ENCODE measurements around the gene CHST3.
"Not testable (repeated sequence)": the region's sequence is repeated elsewhere in the genome, so short reads cannot be mapped to it uniquely, and the experiment has no call there.

Gene CHST3

DNA sequence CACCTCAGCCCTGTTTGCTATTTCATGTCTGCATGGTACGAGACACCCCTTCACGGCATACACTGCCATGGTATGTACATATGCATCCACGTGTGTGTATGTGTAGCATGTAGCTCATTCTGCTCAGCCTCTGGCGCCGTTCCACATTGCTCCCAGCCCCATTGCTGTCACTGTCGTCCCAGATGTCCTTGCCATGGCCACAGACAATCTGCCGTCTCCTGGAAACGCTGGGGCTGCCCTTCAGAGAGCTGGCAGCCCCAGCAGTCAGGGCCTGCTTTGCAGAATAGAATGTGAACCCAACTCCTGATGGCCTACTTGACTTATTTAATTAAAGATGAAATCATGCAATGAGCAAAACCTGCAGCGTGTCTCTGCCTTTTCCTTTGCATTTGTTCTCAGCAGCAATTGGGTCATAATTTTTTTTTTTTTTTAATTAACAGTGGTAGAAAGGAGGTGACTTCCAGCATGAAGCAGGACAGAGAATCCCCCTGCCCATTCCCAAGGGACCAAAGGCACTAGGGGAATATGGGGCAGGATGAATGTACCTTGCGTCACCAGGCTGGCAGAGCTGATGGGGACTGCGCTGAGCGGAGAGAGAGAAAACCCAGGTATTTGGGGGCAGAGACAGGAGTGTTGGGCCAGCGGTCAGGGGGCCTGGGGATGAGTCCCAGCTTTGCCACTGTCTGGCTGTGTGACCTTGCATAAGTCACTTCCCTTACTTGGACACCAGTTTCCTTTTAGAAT is 49.2 kb downstream of the CHST3 start:
- no peak for DNase-seq

DNA sequence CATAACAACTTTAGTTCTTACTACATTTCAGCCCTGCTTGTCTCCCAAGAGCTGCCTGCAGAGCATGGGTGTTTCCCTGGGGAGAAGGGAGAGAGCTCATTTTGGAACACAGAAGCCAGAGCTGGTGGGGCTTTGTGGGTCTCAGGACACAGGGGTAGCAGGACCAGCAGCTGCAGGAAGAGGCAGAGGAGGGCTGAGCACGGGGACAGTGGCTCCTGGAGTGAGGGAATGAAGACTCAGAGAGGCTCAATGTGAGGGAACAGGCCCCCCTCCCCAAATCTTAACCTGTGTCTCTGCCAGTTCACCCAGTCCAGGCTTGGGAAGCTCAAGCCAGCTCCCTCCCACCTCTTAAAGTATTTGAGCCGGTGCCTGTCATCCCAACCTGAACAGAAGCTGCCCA is 50.0 kb downstream of the CHST3 start:
- DNase-seq = no peak

DNA sequence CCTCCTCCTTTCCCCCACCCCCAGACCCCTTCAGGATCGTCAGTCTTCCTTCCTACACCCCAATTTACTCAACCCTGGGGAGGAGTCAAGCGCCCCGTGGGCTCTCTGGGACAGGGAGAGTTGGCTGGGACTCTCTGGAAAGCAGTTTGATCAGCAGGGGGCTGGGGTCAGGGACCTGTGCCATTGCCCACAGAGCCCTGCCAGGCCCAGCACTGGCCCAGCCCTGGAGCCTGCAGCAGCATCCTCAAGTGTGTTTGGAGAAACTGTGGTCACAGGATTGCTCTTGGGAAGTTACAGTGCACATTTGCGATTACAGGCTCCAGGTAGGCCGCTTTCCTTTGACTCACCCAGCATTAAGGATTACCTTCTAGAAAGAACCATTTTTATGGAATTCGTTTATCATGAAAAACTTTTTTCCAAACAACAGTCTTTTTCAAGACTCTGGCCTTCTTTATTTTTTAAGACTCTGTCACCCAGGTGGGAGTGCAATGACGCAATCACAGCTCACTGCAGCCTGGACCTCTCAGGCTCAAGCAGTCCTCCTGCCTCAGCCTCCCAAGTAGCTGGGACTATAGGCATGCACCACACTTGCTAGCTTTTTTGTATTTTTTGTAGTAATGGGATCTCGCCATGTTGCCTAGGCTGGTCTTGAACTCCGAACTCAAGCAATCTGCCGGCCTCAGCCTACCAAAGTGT is 50.7 kb downstream of the CHST3 start:
- DNase-seq = no peak

DNA sequence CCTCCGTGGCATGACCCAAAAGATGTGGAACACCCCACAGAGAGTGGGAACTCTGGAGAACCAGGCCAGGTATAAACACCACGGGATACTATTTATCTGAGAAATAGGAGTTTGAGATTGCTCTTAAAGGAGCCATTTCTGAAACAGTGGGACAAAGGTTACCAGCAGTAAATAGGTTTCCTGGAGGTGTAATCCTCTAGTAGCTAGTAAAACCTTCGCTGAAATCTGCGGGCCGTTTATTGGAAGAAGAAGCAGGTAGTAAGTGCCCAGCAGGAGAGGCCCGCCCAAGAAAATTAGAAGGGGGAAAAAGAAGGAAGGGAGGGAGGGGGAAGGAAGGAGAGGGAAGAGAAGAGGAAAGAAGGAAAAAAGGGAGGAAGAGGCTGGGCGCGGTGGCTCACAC is 51.6 kb downstream of the CHST3 start:
- DNase-seq = no peak

DNA sequence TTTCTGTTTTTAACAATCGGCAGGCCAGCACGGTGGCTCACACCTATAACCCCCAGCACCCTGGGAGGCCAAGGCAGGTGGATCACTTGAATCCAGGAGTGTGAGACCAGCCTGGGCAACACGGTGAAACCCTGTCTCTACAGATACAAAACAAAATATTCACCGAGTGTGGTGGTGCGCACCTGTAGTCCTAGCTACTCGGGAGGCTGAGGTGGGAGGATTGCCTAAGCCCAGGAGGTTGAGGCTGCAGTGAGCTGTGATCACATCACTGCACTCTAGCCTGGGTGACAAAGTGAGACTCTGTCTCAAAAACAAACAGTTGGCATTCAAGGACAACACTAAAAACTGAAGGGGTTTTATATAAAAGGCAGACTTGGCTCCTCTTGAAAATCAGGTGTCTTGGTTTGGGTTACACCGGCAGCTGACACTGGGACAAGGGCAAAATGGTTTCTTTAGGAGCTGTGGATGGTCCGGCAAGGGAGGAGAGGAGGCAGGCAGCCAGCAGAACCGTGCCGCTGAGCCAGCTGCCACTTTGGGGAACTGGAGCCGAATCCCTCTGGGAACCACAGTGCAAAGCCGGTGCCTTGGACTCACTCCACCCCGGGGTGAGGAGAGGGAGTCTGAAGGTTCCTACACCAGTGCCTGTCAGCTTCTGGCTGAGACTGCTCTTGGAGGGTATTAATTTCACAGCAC is 52.6 kb downstream of the CHST3 start:
- no peak for DNase-seq

DNA sequence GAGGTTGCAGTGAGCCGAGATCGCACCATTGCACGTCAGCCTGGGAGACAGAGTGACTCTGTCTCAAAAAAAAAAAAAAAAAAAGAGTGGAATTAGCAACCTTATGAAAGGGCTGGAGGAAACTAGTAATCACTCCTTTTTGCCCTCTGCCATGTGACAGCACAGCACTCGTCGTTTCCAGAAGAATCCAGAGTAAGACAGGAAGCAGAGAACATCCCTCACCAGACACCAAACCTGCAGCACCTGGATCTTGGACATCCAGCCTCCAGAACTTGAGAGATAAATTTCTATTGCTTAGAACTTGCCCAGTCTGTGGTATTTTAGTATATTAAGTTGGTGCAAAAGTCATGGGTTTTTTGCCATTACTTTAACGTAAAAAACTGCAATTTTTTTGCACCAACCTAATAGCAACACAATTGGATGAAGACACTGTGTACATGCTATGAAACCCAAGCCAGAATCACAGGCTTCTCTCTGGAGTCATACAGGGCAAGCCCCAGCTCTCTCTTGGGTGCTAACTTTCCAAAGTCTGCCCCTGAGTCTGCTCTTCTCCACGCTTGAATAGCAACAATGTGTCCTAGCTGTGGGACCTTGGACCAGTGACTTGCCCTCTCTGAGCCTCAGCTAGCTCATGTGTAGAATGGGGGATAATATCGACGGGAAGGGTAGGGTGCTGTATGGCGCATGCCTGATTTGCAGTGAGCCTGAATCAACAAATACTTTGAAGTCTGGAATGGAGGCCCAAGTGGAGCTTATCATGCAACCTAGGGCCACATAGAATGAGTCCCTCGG is 55.1 kb downstream of the CHST3 start:
- DNase-seq = no peak

DNA sequence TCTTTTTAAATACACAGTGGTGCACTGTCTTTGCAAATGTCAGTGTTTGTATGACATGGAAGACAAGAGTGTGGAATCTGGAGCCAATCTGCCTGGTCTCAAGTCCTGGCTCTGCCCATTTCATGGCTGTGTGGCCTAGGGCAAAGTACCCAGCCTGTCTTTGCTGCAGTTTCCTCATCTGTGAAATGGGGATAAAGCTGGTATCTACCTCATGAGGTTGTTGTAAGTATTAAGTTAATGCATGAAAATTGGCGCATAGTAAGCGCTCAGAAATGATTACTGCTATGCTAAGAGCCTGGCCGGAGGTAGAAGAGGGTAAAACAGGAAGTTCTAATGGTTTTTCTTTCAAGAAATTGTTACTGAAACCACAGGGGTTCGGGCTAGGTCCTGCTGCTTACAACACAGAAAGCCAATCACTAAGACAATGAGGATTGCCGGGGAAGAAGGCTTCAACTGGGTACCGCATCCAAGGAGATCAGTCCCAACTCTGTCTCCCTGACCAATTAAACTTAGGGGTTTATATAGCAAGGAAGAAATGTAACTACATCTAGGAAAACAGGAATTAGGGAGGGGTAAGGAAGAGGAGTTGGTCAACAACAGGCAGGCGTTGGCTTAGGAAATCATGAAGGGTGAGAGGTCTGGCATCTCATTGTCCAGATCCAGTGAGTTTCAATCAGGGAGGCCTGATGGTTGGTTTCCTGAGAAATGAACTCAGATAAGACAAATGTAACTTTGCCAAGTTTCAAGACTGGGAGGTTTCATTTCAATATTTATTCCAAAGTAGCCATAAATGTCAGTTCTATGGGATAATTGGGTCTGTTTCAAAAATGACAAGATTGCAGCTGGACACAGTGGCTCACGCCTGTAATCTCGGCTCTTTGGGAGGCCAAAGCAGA is 57.0 kb downstream of the CHST3 start:
- DNase-seq = no peak

DNA sequence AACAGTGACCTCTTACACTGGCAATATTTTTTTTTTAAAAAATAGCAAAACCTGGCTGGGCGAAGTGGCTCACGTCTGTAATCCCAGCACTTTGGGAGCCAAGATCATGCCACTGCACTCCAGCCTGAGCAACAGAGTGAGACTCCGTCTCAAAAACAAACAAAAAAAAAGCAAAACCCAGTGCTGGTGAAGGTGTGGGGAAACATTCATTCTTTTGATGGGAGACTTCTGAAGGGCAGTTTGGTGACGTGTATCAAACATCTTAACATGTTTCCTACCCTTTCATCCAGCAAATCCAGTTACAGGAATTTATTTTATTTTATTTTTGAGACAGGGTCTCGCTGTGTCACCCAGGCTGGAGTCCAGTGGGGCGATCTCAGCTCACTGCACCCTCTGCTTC is 58.0 kb downstream of the CHST3 start:
- no peak for DNase-seq

DNA sequence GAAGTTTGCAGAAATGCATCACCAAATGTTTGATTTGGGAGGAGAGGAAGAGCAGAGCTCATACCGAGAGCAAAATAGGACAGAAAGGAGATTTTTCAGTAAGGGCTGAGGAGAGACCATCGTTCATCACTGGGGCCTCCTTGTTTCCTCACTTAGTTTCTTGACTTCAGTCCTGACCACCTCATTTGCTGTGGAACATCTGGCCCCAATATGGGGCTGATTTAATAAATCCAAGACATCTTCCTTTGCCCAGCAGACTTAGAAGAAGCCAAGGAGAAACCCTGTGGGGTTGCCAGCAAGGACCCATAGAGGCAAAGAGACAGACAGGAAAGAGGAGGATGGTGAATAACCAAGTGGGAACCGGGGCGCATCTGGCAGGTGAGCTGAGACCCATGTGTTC is 60.4 kb downstream of the CHST3 start:
- DNase-seq = no peak

DNA sequence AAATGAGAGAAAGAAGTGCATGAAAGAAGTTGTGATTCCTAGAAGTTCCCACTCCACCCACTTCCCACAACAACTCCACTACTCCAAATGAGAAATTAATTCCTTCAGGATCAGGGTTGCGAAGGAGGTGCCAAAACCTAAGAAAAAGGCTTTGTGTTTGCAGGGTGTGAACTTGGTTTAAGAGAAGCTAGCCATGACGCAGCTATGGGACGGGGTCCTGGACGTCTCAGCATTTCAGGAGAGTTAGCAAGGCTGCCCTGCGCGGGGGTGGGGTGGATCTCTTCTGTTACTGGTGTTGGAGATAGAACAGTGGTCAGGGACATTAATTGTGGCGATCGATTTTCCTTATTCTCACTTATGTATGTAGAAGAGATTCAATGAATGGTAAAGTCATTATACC is 61.2 kb downstream of the CHST3 start:
- DNase-seq = no peak

DNA sequence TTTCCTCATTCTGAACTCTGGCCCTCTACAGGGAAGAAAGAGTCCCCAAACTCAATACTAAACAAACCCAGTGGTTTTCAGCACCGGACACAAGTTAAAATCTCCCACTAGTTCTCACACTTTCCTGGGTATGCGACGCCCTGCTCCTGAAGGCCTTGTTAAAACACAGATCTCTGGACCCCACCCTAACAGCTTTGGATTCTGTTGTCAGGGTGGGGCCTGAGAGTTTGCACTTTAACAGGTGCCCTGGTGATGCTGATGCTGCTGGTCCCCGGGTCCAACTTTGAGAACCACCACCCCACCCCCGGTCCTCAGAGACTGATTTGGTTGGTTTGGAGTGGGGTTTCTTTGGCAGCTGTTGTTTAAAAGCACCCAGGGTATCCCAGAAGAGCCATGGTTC is 61.6 kb downstream of the CHST3 start:
- DNase-seq = no peak

DNA sequence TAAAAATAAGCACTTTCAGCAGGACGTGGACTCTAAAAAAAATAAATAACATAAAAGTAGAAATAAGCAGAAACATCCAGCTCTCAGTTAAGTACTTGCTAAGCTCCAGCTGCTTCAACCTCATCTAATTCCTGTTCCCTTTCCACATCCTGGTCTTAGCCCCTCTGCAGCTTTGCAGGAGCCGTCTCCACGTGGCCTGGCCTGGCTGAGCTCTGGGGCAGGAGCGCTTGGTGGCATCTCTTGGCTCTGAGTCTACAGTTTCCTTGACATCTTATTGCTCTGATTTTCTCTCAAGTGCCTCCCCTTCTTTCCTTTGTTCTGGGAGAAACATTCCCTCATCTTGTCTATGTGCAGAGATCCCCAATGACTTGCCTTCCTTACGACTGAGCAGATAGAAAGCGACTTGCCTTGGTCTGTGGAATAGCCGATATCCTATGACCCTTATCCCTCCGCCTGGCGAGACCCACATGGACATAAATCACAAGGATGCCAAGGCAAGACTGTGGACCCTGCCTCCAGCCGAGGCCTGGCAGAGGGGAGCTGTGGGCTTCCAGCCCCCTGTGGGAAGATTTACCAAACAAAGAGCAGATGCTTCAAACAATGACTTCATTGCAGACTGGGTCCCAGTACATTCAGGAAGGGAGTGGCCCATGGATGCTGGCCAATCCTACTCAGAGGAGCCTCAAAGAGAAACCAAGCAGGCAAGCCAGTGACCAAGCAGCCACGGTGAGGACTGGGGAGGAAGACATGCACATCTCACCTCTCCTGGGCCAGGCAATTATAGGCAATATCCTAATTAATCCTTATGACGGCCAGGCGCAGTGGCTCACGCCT is 62.3 kb downstream of the CHST3 start:
- DNase-seq = no peak

DNA sequence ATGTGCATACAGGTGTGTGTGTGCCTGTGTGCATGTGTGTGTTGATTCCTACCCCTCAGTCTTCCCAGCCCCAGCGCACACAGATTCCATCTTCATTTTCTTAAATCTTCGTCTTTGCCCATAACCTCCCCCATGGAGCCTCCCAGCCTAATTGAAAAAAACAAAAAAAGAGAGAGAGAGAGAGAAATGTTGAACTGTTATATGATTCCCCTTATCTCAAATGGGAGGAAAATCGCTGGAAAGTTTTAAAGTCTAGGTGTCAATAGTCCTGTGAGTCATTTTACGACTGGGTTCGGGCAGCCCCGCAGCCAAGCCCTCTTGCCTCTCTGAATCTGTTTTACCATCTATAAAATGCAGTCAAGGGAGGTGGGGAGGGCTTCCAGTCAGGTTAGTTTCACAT is 63.3 kb downstream of the CHST3 start:
- no peak for DNase-seq

DNA sequence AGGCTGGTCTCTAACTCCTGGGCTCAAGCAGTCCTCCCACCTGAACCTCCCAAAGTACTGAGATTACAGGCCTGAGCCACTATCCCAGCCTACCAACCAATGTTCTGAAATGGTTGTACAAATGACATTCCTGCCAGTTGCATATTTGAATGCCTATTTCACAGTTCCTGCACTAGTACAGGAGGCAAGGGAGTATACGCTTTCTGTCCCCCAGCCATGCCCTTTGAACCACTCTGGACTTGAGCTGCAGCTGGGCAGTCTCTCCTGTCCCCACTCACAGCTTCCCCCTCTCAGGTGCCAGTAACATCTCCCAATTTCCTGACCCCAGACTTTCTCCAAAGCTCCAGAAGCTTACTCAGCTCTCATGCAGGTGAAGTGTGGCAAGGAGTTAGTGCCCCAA is 65.2 kb downstream of the CHST3 start:
- DNase-seq = no peak

DNA sequence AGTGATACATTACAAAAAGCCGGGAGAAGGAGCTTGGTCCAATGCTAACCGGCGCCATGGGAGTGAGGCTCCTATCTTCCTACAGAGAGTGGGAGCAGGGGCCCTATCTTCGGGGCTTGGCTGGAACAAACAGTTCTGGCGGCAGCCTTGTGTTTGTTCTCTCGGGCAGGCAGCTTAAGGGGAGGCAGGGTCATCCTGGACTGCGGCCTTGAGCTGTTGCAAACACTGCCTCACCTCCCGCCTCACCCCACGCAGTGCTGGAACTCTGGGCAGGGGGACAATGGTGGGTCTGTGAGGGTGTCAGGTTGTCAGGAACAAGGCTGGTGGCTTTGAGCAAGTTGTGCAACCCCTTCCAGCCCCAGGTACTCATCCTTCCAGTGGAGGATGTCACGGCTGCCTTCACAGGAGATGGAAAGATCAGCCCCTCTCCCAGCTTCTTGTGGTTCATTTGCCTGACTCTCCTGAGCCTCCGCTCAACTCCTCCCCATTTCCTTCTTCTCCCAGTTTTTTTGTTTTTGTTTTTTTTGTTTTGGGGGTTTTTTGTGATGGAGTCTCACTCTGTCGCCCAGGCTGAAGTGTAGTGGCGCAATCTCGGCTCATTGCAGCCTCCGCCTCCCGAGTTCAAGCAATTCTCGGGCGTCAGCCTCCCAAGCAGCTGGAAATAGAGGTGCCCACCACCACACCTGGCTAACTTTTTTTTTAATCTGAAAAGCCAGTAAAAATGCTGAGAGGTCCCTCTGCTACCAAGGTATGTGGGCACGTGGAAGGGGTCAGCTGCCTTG is 66.8 kb downstream of the CHST3 start:
- no peak for DNase-seq

DNA sequence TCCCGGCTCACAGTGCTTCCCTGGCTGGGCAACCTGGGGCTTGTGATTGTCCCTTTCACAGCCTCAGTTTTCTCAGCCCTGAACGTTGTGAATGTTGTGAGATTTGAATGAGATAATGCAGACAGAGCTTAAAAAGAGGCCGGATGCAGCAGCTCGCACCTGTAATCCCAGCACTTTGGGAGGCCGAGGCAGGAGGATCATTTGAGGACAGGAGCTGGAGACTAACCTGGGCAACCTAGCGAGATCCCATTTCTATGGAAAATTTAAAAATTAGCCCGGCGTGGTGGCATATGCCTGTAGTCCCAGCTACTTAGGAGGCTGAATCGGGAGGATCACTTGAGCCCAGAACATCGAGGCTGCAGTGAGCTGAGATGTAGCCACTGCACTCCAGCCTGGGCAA is 67.5 kb downstream of the CHST3 start:
- no peak for DNase-seq

DNA sequence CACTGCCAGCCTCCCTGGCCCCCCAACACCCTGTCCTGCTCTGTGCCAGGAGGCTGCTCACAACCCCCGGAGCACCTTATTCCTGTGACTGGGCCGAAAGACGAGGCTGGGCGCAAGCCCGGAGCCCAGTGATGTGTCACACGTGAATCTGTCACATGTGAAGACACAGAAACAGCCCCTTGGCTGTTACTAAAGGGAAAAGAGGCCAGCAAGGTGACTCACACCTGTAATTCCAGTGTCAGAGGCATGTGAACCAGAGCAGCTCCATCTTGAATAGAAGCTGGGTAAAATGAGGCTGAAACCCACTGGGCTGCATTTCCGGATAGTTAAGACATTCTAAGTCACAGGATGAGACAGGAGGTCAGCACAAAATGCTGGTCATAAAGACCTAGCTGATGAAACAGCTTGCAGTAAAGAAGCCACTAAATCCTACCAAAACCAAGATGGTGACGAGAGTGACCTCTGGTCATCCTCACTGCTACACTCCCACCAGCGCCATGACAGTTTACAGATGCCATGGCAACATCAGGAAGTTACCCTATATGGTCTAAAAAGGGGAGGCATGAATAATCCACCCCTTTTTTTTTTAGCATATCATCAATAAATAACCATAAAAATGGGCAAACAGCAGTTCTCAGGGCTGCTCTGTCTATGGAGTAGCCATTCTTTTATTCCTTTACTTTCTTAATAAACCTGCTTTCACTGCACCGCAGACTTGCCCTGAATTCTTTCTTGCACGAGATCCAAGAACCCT is 68.4 kb downstream of the CHST3 start:
- DNase-seq = not testable (repeated sequence)

DNA sequence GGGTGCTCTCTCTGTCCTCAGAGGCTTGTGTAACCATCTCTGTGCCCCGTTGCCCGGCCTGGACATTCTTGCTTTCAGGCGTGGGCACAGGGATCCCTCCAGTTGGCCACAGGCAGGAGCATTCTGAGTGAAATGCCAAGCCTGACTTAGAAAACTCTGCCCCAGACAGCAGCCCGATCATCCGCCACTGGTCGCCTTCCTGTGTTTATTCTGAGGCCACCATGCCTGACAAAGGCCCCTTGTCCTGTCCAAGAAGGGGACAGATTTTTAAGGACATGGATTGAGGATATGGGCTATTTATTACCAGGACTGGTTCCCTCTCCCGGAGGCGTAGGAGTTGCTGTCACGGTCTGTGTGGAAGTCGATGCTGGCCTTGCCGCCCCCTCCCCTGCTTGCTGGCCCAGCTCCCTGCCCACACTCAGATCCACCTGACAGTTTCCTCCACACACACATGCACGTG is 69.9 kb downstream of the CHST3 start:
- no peak for DNase-seq

DNA sequence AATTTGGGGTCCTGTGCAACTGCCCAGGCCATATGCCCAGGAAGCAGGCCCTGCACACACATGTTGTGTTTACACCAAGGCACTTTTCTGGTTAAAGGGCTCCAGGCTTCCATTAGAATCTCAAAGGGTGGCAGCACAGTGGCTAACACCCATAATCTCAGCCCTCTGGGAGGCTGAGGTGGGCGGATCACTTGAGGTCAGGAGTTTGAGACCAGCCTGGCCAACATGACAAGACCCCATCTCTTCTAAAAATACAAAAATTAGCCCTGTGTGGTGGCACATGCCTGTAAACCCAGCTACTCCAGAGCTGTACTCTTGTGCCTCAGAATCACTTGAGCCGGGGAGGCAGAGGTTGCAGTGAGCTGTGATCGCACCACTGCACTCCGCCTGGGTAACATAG is 70.6 kb downstream of the CHST3 start:
- no peak for DNase-seq

All from COR-L47 (cell line).